Smooth muscle cell of bladder (primary cell): ENCODE results near the gene TMEM259. TPM values are rescaled to one million over a fixed set of nuclear protein-coding genes. Genes with fewer than 3 reads are reported as not detected.

ENCODE experiments used
- total RNA-seq: library from RNA; depleted of rRNA; stranded (reverse); fragments of >200 nt; gene quantifications from 2 replicates; pipeline ENCODE4 v1.2.3, GENCODE V29; 2014

TMEM259 gene
- total RNA-seq: 47.4 and 57.0 TPM in 2 replicates

DNA sequence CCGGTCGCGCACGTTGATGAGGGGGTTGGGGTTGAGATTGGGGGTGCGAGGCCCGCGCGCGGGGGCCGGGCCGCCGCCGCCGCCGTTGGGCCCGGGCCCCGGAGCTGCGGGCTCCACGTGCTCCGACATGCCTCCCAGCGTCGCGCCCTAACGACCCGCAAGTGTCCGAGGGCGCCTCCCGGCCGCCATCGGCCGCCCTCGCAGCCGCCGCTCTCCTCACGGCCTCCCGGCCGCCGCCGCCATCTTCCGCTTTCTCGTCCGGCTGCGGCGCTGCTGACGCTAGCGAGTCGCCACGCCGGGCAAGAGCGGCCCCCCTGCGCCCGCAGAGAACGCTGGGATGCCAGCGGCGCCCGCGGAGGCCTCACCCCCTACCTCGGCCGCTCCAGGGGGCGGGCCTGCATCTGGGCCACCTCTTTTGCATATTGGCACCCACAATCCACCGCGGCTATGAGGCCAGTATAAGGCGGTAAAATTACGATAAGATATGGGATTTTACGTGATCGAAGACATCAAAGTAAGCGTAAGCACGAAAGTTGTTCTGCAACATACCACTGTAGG is at the start of gene TMEM259:
Gene TMEM259 (minus strand): TSS at position 256 of the 558 bp plus-strand sequence. CDS start 127 bp downstream, at position 129.

DNA sequence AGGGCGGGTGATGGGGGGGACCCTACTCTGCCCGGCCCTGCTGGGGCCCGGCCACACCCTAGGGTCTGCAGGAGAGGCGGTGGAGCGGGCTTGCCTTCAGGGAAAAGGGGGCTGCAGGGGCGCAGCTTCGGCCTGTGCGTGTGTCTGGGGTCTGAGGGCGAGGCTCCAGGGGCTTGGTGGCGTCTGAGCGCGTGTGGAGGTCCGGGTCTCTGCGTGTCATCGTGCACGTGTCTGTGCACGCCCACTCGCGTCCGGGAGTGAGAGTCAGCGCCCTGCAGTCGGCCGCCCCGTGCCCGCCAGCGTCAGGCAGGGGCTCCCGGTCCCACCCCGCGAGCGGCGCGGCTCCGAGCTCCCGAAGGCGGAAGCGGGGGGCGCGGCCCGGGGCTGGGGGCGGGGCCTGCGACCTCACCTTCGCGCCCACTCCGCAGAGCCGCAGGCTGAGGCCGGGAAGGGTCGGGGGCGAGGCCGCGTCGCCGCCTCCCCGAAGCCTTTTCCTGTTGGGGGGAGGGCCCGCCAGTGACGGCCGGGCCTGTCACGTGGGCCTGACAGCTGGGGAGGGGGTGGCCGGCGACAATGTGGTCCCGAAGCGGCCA is 45.9 kb upstream of the TMEM259 start, which contains the start of gene ARHGAP45:
Gene ARHGAP45 (plus strand): TSS at position 420 of the 593 bp plus-strand sequence. CDS start 239 bp downstream, outside the sequence.

DNA sequence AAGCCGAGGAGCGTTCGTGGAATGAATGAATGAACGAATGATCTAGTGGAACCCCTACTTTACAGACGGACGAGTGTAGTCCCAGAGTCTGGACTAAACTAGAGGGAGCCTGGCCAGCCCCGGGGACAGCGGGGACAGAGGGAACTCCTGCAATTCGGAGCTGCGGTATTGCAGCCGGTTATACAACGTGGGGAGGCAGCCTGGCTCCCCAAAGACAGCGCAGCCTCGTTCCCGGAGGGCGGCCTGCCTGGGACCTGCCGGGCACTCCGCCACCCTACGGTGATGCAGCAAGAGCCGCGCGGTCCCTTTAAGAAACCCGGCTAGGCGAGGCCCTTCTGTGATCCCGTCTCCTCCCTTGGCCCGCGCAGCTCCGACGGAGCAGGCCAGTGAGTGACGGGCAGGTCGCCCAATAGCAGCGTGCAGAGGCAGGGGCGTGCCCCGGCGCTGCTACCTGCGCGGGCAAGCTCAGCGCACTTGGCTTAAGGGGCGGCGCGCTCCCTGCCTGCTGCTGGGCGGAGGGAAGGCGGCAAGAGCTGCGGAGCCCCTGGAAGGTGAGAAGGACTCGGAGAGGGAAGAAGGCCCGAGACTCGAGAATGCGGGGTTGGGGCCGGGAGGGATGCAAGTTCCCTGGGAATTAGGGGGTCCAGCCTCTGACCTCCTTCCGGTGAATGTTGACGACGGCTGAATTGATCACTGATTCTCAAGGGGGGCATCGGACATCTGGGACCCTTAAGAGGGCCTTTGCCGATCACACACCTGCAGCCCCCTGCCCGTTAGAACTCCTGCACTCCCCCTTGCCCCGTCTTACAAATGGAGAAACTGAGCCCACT is 18.9 kb upstream of the TMEM259 start, which contains the start of gene ABCA7:
Gene ABCA7 (plus strand): TSS at position 462 of the 830 bp plus-strand sequence. CDS start 1,255 bp downstream, outside the sequence.

DNA sequence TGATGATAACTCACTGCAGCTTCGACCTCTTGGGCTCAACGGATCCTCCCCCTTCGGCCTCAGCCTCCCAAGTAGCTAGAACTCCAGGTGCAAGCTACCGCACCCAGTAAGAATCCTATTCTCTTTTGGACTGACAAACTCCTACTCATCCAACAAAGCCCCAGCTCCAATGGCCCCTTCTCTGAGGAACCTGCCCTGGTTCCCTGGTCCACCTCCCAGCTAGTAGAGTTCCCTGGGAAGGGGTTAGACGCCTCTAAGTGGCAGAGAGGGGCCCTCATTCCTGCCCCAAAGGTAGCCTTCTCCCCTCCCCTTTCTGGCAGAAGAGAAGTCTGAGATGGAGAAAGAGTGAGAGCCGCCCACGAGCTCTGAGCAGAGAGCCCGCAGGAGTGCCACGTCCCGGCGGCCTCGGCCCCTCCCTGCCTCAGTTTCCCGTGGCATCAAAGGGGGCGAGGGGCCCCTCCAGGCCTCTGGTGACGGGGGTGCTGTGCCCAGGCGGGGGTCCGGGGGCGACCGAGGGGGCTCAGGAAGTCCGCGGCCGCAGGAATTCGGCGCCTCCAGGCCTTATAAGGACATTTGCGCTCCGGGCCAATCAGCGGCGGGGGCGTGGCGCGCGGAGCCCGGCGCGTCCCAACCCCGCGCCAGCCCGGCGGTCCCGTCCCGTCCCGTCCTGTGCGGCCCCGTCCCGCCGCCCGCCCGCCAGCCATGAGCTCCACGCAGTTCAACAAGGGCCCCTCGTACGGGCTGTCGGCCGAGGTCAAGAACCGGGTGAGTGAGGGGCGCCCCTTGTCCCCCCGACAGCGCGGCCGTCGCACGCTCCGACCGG is 5.2 kb upstream of the TMEM259 start, which contains the start of gene CNN2:
Gene CNN2 (plus strand): TSS at position 649 of the 823 bp plus-strand sequence. CDS start 54 bp downstream, at position 703.

DNA sequence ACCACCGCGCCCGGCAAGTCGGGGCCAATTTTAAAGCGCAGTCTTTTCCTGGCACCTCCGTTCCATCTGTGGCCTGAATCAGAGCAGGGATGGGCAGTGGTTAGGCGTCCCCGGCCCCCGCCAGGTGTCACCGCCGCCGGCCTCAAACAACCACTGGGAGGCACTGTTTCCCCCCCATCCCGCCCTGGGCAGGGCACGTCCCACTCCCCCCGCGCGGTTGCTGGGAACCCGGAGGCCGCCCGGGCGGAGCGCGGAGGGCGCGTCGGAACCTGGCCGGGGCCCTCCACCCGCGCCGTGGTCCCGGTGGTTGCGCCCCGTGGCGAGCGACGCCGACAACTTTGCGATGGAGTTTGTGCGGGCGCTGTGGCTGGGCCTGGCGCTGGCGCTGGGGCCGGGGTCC is 20.8 kb downstream of the TMEM259 start, which contains the start of gene GRIN3B:
Gene GRIN3B (plus strand): TSS at position 325 of the 400 bp plus-strand sequence. CDS start 19 bp downstream, at position 344.

DNA sequence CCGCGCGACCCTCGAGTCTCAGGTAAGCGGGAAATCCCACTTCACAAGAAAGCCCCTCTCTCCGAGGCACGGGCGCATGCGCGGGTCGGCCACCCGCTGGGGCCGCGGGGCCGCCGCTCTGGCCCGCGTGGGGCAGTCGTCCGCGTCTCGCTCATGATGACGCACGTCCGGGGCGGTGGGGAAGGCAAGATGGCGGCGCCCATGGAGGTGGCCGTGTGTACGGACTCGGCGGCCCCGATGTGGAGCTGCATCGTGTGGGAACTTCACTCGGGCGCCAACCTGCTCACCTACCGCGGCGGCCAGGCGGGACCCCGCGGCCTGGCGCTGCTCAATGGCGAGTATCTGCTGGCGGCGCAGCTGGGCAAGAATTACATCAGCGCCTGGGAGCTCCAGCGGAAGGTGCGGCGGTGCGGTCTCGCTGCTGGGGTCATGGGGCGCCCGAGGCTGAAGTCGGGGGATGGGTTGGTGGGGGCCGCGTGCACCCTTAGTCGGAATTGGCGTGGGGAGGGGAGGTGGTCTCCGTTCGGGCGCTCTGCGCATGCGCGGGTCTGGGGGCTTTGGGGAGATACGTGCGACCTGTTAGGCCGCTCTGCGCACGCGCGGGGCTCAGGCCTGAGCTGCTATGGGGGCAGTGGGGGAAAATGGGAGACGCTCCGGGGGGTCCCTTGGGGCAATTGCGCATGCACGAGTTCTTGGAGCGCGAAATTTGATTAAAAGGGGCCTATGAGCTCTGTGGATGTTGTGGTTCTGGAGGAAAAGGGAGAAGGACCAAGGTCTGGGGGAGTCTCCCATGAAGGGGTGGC is 36.6 kb downstream of the TMEM259 start, which contains the start of gene WDR18:
Gene WDR18 (plus strand): TSS at position 181 of the 803 bp plus-strand sequence. CDS start 9 bp downstream, at position 190.

Other genes with a start within 250 kb of the TMEM259 start
- 65.2 and 67.6 TPM in 2 replicates for gene PTBP1, start 223.7 kb downstream of the TMEM259 start, total RNA-seq
- gene PLPPR3, start 199.2 kb downstream of the TMEM259 start, total RNA-seq: 0.57 and 1.1 TPM in 2 replicates
- gene AZU1, start 193.3 kb downstream of the TMEM259 start, total RNA-seq: 0.18 TPM in 1 of 2 replicates, not detected in the other
- gene PRTN3, start 180.1 kb downstream of the TMEM259 start, total RNA-seq: not detected in 2 replicates
- gene ELANE, start 168.8 kb downstream of the TMEM259 start, total RNA-seq: 0.46 and 0.85 TPM in 2 replicates
- 61.8 and 93.7 TPM in 2 replicates for gene CFD, start 161.5 kb downstream of the TMEM259 start, total RNA-seq
- gene MED16, start 127.9 kb downstream of the TMEM259 start, total RNA-seq: 16.4 and 21.4 TPM in 2 replicates
- gene RNU6-9, start 127.6 kb downstream of the TMEM259 start, total RNA-seq: not detected in 2 replicates
- gene R3HDM4, start 107.9 kb downstream of the TMEM259 start, total RNA-seq: 18.1 and 18.3 TPM in 2 replicates
- under 0.01 TPM in 1 of 2 replicates, not detected in the other for gene KISS1R, start 103.8 kb downstream of the TMEM259 start, total RNA-seq
- gene ARID3A, start 95.1 kb downstream of the TMEM259 start, total RNA-seq: 16.9 and 22.2 TPM in 2 replicates
- 42.0 and 62.0 TPM in 2 replicates for gene WDR18, start 36.8 kb downstream of the TMEM259 start, total RNA-seq
- 0.14 and 0.65 TPM in 2 replicates for gene GRIN3B, start 20.7 kb downstream of the TMEM259 start, total RNA-seq
- not detected in 2 replicates for gene RNU6-2, start 399 bp upstream of the TMEM259 start, total RNA-seq
- gene CNN2, start 5.5 kb upstream of the TMEM259 start, total RNA-seq: 215 and 242 TPM in 2 replicates
- 3.4 and 3.8 TPM in 2 replicates for gene ABCA7, start 19.0 kb upstream of the TMEM259 start, total RNA-seq
- gene ARHGAP45, start 46.0 kb upstream of the TMEM259 start, total RNA-seq: 0.85 and 1.6 TPM in 2 replicates
- 83.9 and 89.1 TPM in 2 replicates for gene POLR2E, start 74.3 kb upstream of the TMEM259 start, total RNA-seq
- gene GPX4, start 82.9 kb upstream of the TMEM259 start, total RNA-seq: 344 and 573 TPM in 2 replicates
- gene SBNO2, start 153.1 kb upstream of the TMEM259 start, total RNA-seq: 34.8 and 62.8 TPM in 2 replicates
- 83.1 and 101 TPM in 2 replicates for gene STK11, start 184.7 kb upstream of the TMEM259 start, total RNA-seq
- gene CBARP, start 216.9 kb upstream of the TMEM259 start, total RNA-seq: 1.00 and 1.8 TPM in 2 replicates
- gene ATP5F1D, start 220.6 kb upstream of the TMEM259 start, total RNA-seq: 18.2 and 21.5 TPM in 2 replicates
- gene MIDN, start 227.5 kb upstream of the TMEM259 start, total RNA-seq: 10.0 and 12.9 TPM in 2 replicates
- gene CIRBP, start 248.2 kb upstream of the TMEM259 start, total RNA-seq: 222 and 279 TPM in 2 replicates